Activated T-helper 1 cell treated with anti-CD3 and anti-CD28 coated beads, Interleukin-12 subunit alpha, Interleukin-12 subunit beta, Interleukin-2, Interleukin-4 antibody, amounts not matched to agents 30 ng/mL and 10 ng/mL and 1 ng/mL, durations not matched to agents 14 hours and 24 hours and 36 hours (primary cell): ENCODE data around the gene INSIG2. TPM values are rescaled to one million over a fixed set of nuclear protein-coding genes. Genes with fewer than 3 reads are reported as not detected.

ENCODE experiments used
- DNase-seq: peaks from one replicate; pipeline ENCODE4 v3.0.0; 2021; ENCODE audit warnings: low spot score
- H3K27ac Mint-ChIP-seq: one replicate; pipeline ENCODE4 v1.8.0; 2021; ENCODE audit warnings: mild to moderate bottlenecking, mixed read lengths
- H3K27me3 Mint-ChIP-seq: one replicate; pipeline ENCODE4 v1.8.0; 2022; ENCODE audit warnings: mild to moderate bottlenecking, moderate library complexity, mixed read lengths; ENCODE audit not compliant: insufficient read depth
- H3K36me3 Mint-ChIP-seq: one replicate; pipeline ENCODE4 v1.8.0; 2021; ENCODE audit warnings: low read depth, mixed read lengths
- H3K4me1 Mint-ChIP-seq: one replicate; pipeline ENCODE4 v1.8.0; 2021; ENCODE audit warnings: low read depth, mixed read lengths
- H3K4me3 Mint-ChIP-seq: one replicate; pipeline ENCODE4 v1.8.0; 2021; ENCODE audit warnings: mild to moderate bottlenecking, moderate library complexity, mixed read lengths
- H3K9me3 Mint-ChIP-seq: one replicate; pipeline ENCODE4 v1.8.0; 2021; ENCODE audit warnings: mixed read lengths
- intact Hi-C: fragments of 100-400 bp; cut with micrococcal nuclease; formaldehyde crosslinking; loops from one replicate; pipeline ENCODE4 v1.15.1; 2024
- total RNA-seq: library from RNA; stranded (reverse); gene quantifications from 2 replicates; pipeline ENCODE4 v1.2.3, GENCODE V29; 2022

Gene INSIG2
- 31.3 and 34.6 TPM in 2 replicates for total RNA-seq

- H3K4me1 Mint-ChIP-seq, result peaks cover 20% of the 10 kb centered on the region
- H3K4me3 Mint-ChIP-seq, result peak within 1 kb of the TSS; percentile 94
- no peaks in the 10 kb centered on the region for H3K9me3 Mint-ChIP-seq
- H3K36me3 Mint-ChIP-seq, result peaks cover 6% of the 10 kb centered on the region
- H3K27ac Mint-ChIP-seq, result peak within 1 kb of the TSS; percentile 95
- intact Hi-C loops, result loop anchor here (1.0 to 2.0 kb wide), 12 partner anchors 10 to 1670 kb away; partner anchors contain the start of genes C2orf76, CCDC93, DBI and DDX18
- peak; percentile 92 for DNase-seq
- H3K27me3 Mint-ChIP-seq, result no peaks in the 10 kb centered on the region
Measured at GRCh38 chr2:118088051-118089024, at the start of gene INSIG2. TSS of gene INSIG2 (plus strand) at chr2:118088471. CDS start at chr2:118096557, 8,086 bp downstream.

GRCh38 chr2:118040891-118041290 is 47.4 kb upstream of the INSIG2 start:
- Mint-ChIP-seq H3K27ac (no peak overlapping the region), H3K27me3 (peaks cover 24% of the 10 kb centered on the region), H3K9me3 (peaks cover 15% of the 10 kb centered on the region), H3K36me3 (no peaks in the 10 kb centered on the region), H3K4me3 (no peak overlapping the region), H3K4me1 (no peaks in the 10 kb centered on the region)
- no peak for DNase-seq
- intact Hi-C loops, result no loop called here

- Mint-ChIP-seq H3K27me3 (peaks cover 15% of the 10 kb centered on the region), H3K4me3 (no peak overlapping the region), H3K36me3 (no peaks in the 10 kb centered on the region), H3K27ac (no peak overlapping the region), H3K4me1 (no peaks in the 10 kb centered on the region), H3K9me3 (no peaks in the 10 kb centered on the region)
- intact Hi-C loops, result no loop called here
- no peak for DNase-seq
Measured at GRCh38 chr2:118044103-118044716, 44.1 kb upstream of the INSIG2 start.

- Mint-ChIP-seq H3K27me3 (peaks cover 12% of the 10 kb centered on the region), H3K4me3 (no peak overlapping the region), H3K27ac (no peak overlapping the region), H3K4me1 (peaks cover 3% of the 10 kb centered on the region), H3K9me3 (no peaks in the 10 kb centered on the region), H3K36me3 (no peaks in the 10 kb centered on the region)
- DNase-seq, result no peak
- intact Hi-C loops, result no loop called here
Measured at GRCh38 chr2:118044854-118045253, 43.4 kb upstream of the INSIG2 start.

DNA sequence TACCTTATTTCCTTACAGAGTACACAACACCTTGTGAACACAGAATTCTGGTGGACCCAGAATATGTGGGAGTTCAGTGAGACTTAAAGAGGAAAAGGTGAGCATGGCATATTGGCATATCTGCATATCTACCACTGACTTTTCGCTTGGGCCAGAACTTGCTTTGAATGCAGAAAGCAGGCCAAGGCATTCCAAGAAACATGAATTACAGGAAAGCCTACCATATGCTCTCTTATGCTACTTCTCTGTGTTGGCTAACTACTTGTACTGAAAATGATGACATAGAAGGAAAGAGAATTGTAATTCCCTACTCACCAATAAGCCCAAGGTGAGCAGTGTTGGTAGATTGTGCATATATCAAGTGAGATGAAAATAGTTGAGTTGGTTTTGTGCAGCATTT is 43.0 kb upstream of the INSIG2 start:
- intact Hi-C loops, result no loop called here
- H3K27ac Mint-ChIP-seq, result no peak overlapping the region
- DNase-seq, result no peak
- no peaks in the 10 kb centered on the region for H3K36me3 Mint-ChIP-seq
- peaks cover 11% of the 10 kb centered on the region for H3K27me3 Mint-ChIP-seq
- H3K9me3 Mint-ChIP-seq, result no peaks in the 10 kb centered on the region
- H3K4me1 Mint-ChIP-seq, result peaks cover 6% of the 10 kb centered on the region
- H3K4me3 Mint-ChIP-seq, result no peak overlapping the region

DNA sequence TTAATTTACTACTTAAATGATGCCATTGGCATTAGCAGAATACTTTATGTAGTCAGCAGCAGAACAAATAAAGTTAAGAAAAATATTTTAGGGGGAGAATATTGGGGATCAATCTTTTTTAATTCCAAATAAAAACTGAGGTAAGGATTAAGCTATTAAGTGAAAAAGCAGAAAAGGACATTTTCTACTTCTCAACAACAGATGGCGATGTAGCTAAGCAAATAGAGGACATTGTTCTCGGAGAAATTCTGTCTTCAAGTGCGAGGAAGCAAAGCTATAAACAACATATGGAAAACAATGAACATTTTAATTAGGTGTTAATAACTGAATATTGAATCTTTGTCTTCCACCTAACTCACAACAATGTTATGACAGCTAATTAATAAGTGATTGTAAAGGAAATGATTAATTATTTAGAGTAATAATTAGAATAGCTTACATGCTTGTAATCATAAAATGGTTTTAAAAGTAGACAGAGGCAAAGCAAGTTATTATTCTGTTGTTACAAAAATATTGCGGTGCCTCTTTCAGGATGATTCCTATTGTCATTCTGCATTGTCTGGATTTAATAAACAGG is 41.5 kb upstream of the INSIG2 start:
- intact Hi-C loops, result loop anchor here (1.0 to 2.0 kb wide), 7 partner anchors 14 to 809 kb away; no protein-coding TSS in a partner anchor
- H3K4me3 Mint-ChIP-seq, result no peak overlapping the region
- DNase-seq, result no peak

DNA sequence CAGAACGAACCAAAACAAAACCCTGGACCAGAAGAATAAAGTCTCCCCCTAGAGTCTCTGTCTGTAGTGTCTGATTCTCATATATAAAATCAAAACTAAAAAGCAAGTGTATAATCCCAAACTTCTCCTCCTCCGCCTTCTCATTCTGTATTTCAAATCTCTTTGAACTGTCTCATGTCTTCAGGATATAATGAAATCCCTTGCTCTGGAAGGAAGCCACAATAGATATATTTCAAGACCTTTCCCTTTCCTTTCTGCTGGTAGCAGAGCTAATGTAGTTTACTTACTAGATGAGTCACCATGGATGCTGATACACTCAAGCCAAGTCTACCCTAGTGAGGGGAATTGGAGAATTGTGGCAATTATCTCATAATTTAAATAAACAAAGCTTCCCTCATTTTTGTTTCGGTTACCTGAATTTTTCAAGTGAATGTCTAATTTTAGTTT is 40.9 kb upstream of the INSIG2 start:
- Mint-ChIP-seq H3K27ac (no peak overlapping the region), H3K4me3 (no peak overlapping the region), H3K9me3 (no peaks in the 10 kb centered on the region), H3K36me3 (no peaks in the 10 kb centered on the region), H3K4me1 (peaks cover 6% of the 10 kb centered on the region), H3K27me3 (peaks cover 16% of the 10 kb centered on the region)
- intact Hi-C loops, result loop anchor here (1.0 to 2.0 kb wide), 3 partner anchors 13 to 139 kb away; no protein-coding TSS in a partner anchor
- no peak for DNase-seq

More for the DNA sequence above, 41.5 kb upstream of the INSIG2 start:
- Mint-ChIP-seq H3K36me3 (no peaks in the 10 kb centered on the region), H3K9me3 (no peaks in the 10 kb centered on the region), H3K27ac (no peak overlapping the region), H3K27me3 (peaks cover 15% of the 10 kb centered on the region), H3K4me1 (peaks cover 6% of the 10 kb centered on the region)

DNA sequence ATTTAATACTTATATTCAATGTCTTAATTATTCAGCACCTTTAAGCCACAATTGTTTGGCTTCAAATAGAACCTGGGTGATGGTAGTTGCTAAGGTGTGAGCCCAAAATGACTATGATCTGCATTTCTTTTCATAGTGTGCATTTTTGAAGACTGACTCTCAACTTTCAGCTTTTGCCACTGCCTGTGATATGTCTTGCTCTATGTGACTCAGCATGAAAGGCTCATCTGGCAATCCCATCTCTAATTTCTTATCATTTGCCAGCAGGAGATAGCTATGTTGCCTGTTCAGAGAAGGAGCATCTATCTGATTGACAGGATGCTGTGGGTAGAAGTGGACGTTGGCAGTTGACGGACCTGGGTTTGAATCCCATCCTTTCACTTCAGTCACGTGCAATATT is 39.9 kb upstream of the INSIG2 start:
- Mint-ChIP-seq H3K36me3 (no peaks in the 10 kb centered on the region), H3K4me1 (peaks cover 6% of the 10 kb centered on the region), H3K27me3 (peaks cover 14% of the 10 kb centered on the region), H3K9me3 (no peaks in the 10 kb centered on the region), H3K27ac (no peak overlapping the region), H3K4me3 (no peak overlapping the region)
- no peak for DNase-seq
- intact Hi-C loops, result no loop called here

- H3K4me3 Mint-ChIP-seq, result no peak overlapping the region
- H3K36me3 Mint-ChIP-seq, result no peaks in the 10 kb centered on the region
- intact Hi-C loops, result no loop called here
- no peaks in the 10 kb centered on the region for H3K9me3 Mint-ChIP-seq
- no peak for DNase-seq
- peaks cover 6% of the 10 kb centered on the region for H3K4me1 Mint-ChIP-seq
- H3K27me3 Mint-ChIP-seq, result peaks cover 17% of the 10 kb centered on the region
- H3K27ac Mint-ChIP-seq, result no peak overlapping the region
Measured at GRCh38 chr2:118049140-118049815, 39.0 kb upstream of the INSIG2 start.

DNA sequence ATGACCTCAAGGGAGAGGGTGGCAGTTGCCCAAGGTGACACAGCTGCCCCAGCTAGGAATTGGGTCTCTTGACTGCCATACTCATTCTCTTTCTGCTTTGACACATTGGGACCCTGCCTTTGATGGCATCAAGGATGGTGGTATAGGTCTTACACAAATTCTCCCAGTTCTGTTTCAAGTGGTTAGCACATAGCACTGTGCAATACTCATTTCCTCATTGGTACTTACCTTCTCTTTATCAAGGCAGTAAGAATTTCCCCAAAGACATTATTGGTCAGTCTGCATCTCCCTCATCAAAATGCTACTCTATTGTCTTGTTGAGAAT is 38.5 kb upstream of the INSIG2 start:
- Mint-ChIP-seq H3K36me3 (no peaks in the 10 kb centered on the region), H3K4me1 (peaks cover 6% of the 10 kb centered on the region), H3K4me3 (no peak overlapping the region), H3K27ac (no peak overlapping the region), H3K9me3 (no peaks in the 10 kb centered on the region), H3K27me3 (peaks cover 17% of the 10 kb centered on the region)
- no peak for DNase-seq
- intact Hi-C loops, result no loop called here

GRCh38 chr2:118050386-118050785 is 37.9 kb upstream of the INSIG2 start:
- no peaks in the 10 kb centered on the region for H3K36me3 Mint-ChIP-seq
- peaks cover 14% of the 10 kb centered on the region for H3K27me3 Mint-ChIP-seq
- intact Hi-C loops, result no loop called here
- H3K4me1 Mint-ChIP-seq, result peaks cover 6% of the 10 kb centered on the region
- H3K4me3 Mint-ChIP-seq, result no peak overlapping the region
- H3K27ac Mint-ChIP-seq, result no peak overlapping the region
- H3K9me3 Mint-ChIP-seq, result no peaks in the 10 kb centered on the region
- no peak for DNase-seq

- no peak overlapping the region for H3K4me3 Mint-ChIP-seq
- H3K36me3 Mint-ChIP-seq, result no peaks in the 10 kb centered on the region
- intact Hi-C loops, result no loop called here
- H3K4me1 Mint-ChIP-seq, result peaks cover 6% of the 10 kb centered on the region
- DNase-seq, result no peak
- no peak overlapping the region for H3K27ac Mint-ChIP-seq
- H3K27me3 Mint-ChIP-seq, result peaks cover 15% of the 10 kb centered on the region
- H3K9me3 Mint-ChIP-seq, result no peaks in the 10 kb centered on the region
Measured at GRCh38 chr2:118050974-118051373, 37.3 kb upstream of the INSIG2 start.
